Breast epithelium (tissue), 3 donors: ENCODE data around the gene CDH23.

Source experiments
- CTCF ChIP-seq, 3 donors: fragments of 450-650 bp; IDR thresholded peaks; one replicate each; pipeline ENCODE4 v1.5.1; 2016 to 2017; ENCODE audit warnings: antibody characterized with exemption in 3 of 3, mild to moderate bottlenecking in 3 of 3, moderate library complexity in 3 of 3
- POLR2A ChIP-seq: fragments of 450-650 bp; IDR thresholded peaks from one replicate; pipeline ENCODE4 v1.6.1; 2016; ENCODE audit warnings: antibody characterized with exemption, mild to moderate bottlenecking, moderate library complexity
- POLR2AphosphoS5 ChIP-seq, 3 donors: sonication (generic); formaldehyde crosslinking; IDR thresholded peaks; one replicate each; pipeline ENCODE4 v1.6.1; 2017; ENCODE audit warnings: antibody characterized with exemption in 3 of 3

- TF ChIP-seq POLR2A (no peak), CTCF (IDR thresholded peaks at IDR 0.05) (no peak), POLR2AphosphoS5 (IDR thresholded peaks at IDR 0.05) (no peak)
Observed at GRCh38 chr10:71577345-71577744, 180.6 kb downstream of the CDH23 start.
